Osteoblast (primary cell): ENCODE results near the gene ULK4. TPM values are rescaled to one million over a fixed set of nuclear protein-coding genes. Genes with fewer than 3 reads are reported as not detected.
"Not testable (repeated sequence)": the region's sequence is repeated elsewhere in the genome, so short reads cannot be mapped to it uniquely, and the experiment has no call there.

Source experiments
- DNase-seq: peaks from one replicate; pipeline ENCODE4 v3.0.0; 2011; ENCODE audit warnings: low spot score, mixed read lengths; ENCODE audit not compliant: insufficient read length; ENCODE audit errors: missing footprints
- H2AFZ ChIP-seq: 2 replicates; pipeline ENCODE4 v1.6.0; 2011; ENCODE audit warnings: mild to moderate bottlenecking, low read length
- H3K27ac ChIP-seq: 2 replicates; pipeline ENCODE4 v1.5.1; 2011; ENCODE audit warnings: mild to moderate bottlenecking, low read depth, low read length, moderate library complexity
- H3K27me3 ChIP-seq: 2 replicates; pipeline ENCODE4 v1.6.0; 2012; ENCODE audit warnings: mild to moderate bottlenecking, control low read depth, inconsistent platforms, low read length, moderate library complexity; ENCODE audit not compliant: insufficient read depth
- H3K36me3 ChIP-seq: 2 replicates; pipeline ENCODE4 v1.5.1; 2011; ENCODE audit warnings: mild to moderate bottlenecking, low read length, control low read depth, moderate library complexity; ENCODE audit not compliant: insufficient read depth
- H3K4me1 ChIP-seq: 2 replicates; pipeline ENCODE4 v1.5.1; 2011; ENCODE audit warnings: mild to moderate bottlenecking, low read length, control low read depth, moderate library complexity; ENCODE audit not compliant: insufficient read depth
- H3K4me2 ChIP-seq: 2 replicates; pipeline ENCODE4 v1.6.0; 2011; ENCODE audit warnings: mild to moderate bottlenecking, low read length; ENCODE audit not compliant: insufficient read depth
- H3K4me3 ChIP-seq: fragments of 200-600 bp; sonication (generic); 3 replicates; pipeline ENCODE4 v1.5.1; 2012; ENCODE audit warnings: mild to moderate bottlenecking, low read length, inconsistent platforms; ENCODE audit not compliant: insufficient read depth
- H3K79me2 ChIP-seq: 2 replicates; pipeline ENCODE4 v1.6.0; 2012; ENCODE audit warnings: mild to moderate bottlenecking, low read length, control low read depth, inconsistent platforms; ENCODE audit not compliant: insufficient read depth
- H3K9me3 ChIP-seq: 2 replicates; pipeline ENCODE4 v1.5.1; 2011; ENCODE audit warnings: low read depth, low read length, control low read depth
- H4K20me1 ChIP-seq: 2 replicates; pipeline ENCODE4 v1.6.0; 2012; ENCODE audit warnings: mild to moderate bottlenecking, low read length, control low read depth; ENCODE audit not compliant: insufficient read depth
- total RNA-seq: library from RNA; depleted of rRNA; stranded (reverse); fragments of >200 nt; gene quantifications from 2 replicates; pipeline ENCODE4 v1.2.3, GENCODE V29; 2012
- TF ChIP-seq, protein P1 (sequence below): IDR thresholded peaks from 2 replicates; pipeline ENCODE4 v1.5.1; 2011; ENCODE audit warnings: mild to moderate bottlenecking, low read depth, low read length, moderate library complexity; ENCODE audit errors: extremely low read depth

The ULK4 gene
- total RNA-seq, 1 donor, result 20.6 TPM

GRCh38 chr3:41986561-41986960 lies 24.7 kb upstream of the ULK4 start:
- Histone ChIP-seq H2AFZ (no peak overlapping the region), H3K27me3 (no peaks in the 10 kb centered on the region), H3K79me2 (no peaks in the 10 kb centered on the region), H3K9me3 (no peaks in the 10 kb centered on the region), H3K36me3 (no peaks in the 10 kb centered on the region), H4K20me1 (no peaks in the 10 kb centered on the region), H3K4me2 (no peak overlapping the region), H3K4me3 (no peak overlapping the region), H3K27ac (no peak overlapping the region), H3K4me1 (no peaks in the 10 kb centered on the region)
- no peak for DNase-seq
- TF ChIP-seq, protein P1, sequence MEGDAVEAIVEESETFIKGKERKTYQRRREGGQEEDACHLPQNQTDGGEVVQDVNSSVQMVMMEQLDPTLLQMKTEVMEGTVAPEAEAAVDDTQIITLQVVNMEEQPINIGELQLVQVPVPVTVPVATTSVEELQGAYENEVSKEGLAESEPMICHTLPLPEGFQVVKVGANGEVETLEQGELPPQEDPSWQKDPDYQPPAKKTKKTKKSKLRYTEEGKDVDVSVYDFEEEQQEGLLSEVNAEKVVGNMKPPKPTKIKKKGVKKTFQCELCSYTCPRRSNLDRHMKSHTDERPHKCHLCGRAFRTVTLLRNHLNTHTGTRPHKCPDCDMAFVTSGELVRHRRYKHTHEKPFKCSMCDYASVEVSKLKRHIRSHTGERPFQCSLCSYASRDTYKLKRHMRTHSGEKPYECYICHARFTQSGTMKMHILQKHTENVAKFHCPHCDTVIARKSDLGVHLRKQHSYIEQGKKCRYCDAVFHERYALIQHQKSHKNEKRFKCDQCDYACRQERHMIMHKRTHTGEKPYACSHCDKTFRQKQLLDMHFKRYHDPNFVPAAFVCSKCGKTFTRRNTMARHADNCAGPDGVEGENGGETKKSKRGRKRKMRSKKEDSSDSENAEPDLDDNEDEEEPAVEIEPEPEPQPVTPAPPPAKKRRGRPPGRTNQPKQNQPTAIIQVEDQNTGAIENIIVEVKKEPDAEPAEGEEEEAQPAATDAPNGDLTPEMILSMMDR, result no peak

DNA sequence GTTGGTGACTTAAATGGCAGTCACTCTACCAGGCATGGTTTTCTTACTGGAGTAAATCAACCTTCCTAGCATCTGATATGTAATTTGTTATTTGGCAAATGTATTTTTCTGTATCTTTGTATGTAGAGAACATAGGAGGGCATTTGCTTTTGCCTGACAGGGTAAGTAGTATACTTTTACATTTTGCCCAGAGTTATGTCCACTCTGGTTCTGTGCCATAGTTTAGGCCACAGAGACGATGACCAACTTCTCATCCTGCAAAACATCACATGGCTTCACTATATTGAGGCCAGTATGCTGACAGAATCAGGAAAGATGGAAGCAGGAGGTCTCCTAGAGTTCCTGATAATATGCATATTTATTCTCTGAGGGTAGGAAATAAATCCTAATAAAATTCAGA lies 23.1 kb upstream of the ULK4 start:
- Histone ChIP-seq H3K9me3 (no peaks in the 10 kb centered on the region), H3K4me2 (no peak overlapping the region), H3K36me3 (no peaks in the 10 kb centered on the region), H3K4me1 (no peaks in the 10 kb centered on the region), H3K4me3 (no peak overlapping the region), H3K27me3 (no peaks in the 10 kb centered on the region), H3K27ac (no peak overlapping the region), H3K79me2 (no peaks in the 10 kb centered on the region), H2AFZ (no peak overlapping the region), H4K20me1 (no peaks in the 10 kb centered on the region)
- TF ChIP-seq, protein P1, result no peak
- no peak for DNase-seq

DNA sequence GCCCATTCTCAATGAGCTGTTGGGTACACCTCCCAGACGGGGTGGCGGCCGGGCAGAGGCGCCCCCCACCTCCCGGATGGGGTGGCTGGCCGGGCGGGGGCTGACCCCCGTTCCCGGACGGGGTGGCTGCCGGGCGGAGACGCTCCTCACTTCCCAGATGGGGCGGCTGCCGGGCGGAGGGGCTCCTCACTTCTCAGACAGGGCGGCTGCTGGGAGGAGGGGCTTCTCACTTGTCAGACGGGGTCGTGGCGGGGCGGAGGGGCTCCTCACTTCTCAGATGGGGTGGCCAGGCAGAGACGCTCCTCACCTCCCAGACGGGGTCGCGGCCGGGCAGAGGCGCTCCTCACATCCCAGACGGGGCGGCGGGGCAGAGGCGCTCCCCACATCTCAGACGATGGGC lies 21.2 kb upstream of the ULK4 start:
- not testable (repeated sequence) for H3K4me2 ChIP-seq, H3K36me3 ChIP-seq, H3K9me3 ChIP-seq, DNase-seq, H3K79me2 ChIP-seq, H3K27ac ChIP-seq, H2AFZ ChIP-seq, H3K27me3 ChIP-seq, H3K4me1 ChIP-seq, H4K20me1 ChIP-seq, H3K4me3 ChIP-seq

- not testable (repeated sequence) for H3K9me3 ChIP-seq, H3K27me3 ChIP-seq, H3K4me1 ChIP-seq, H3K36me3 ChIP-seq, H3K4me2 ChIP-seq, H3K27ac ChIP-seq, H2AFZ ChIP-seq, H3K79me2 ChIP-seq, H3K4me3 ChIP-seq, DNase-seq, H4K20me1 ChIP-seq
Observed at GRCh38 chr3:41977401-41977800, 15.5 kb upstream of the ULK4 start.

DNA sequence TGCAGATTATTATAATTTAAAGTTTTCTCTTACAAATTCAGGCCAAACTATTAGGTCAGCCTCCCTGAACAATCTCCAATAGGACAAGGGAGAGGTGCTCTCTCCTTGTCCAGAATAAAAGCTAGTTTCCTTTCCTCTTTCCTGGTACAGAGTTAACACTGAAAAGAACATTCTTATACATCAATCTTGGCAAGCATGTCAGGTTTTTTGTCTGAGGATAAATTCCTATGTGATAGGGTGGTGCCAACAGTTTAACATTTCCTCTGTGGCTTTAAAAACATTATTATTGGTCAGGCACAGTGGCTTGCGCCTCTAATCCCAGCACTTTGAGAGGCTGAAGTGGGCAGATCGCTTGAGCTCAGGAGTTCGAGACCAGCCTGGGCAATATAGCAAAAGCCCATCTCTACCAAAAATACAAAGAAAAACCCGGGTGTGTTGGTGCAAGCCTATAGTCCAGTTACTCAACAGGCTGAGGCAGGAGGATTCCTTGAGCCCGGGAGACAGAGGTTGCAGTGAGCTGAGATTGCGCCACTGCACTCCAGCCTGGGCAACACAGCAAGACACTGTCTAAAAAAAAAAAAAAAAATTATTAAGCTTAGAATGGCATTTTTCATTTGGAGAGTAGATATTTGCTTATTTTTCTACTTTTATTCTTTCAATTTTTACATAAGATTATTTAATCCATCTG lies 13.7 kb upstream of the ULK4 start:
- TF ChIP-seq, protein P1, result no peak
- no peaks in the 10 kb centered on the region for H3K4me1 ChIP-seq
- no peak overlapping the region for H3K4me2 ChIP-seq
- H3K9me3 ChIP-seq, result no peaks in the 10 kb centered on the region
- no peaks in the 10 kb centered on the region for H3K27me3 ChIP-seq
- no peak overlapping the region for H2AFZ ChIP-seq
- no peaks in the 10 kb centered on the region for H3K79me2 ChIP-seq
- no peaks in the 10 kb centered on the region for H3K36me3 ChIP-seq
- H3K4me3 ChIP-seq, result no peak overlapping the region
- no peaks in the 10 kb centered on the region for H4K20me1 ChIP-seq
- DNase-seq, result no peak
- H3K27ac ChIP-seq, result no peak overlapping the region
